ENCODE data around the gene TBC1D9B.

Gene TBC1D9B

GRCh38 chr5:179834120-179834519, 73.6 kb downstream of the TBC1D9B start:
- TF ChIP-seq TEAD4 (IDR thresholded peaks at IDR 0.05), result no peak
- TF ChIP-seq TAF1 (IDR thresholded peaks at IDR 0.05; ENCODE audit: low read depth), result no peak
- no peak for TF ChIP-seq YY1 (IDR thresholded peaks at IDR 0.05; ENCODE audit: low read depth)
- TF ChIP-seq CEBPB (IDR thresholded peaks at IDR 0.05), result no peak
- no peak for TF ChIP-seq MAX (IDR thresholded peaks at IDR 0.05)
- TF ChIP-seq FOXM1 (IDR thresholded peaks at IDR 0.05; ENCODE audit: borderline replicate concordance, low read depth), result no peak
- TF ChIP-seq REST (IDR thresholded peaks at IDR 0.05; ENCODE audit: low read depth), result no peak
- no peak for TF ChIP-seq CREB1 (IDR thresholded peaks at IDR 0.05; ENCODE audit: low read depth)
- no peak for TF ChIP-seq RAD21 (IDR thresholded peaks at IDR 0.05; ENCODE audit: low read depth)
- no peak for TF ChIP-seq NFIC (IDR thresholded peaks at IDR 0.05)
- no peak for TF ChIP-seq ZBTB7A (IDR thresholded peaks at IDR 0.05; ENCODE audit: low read depth)

GRCh38 chr5:179833709-179834070, 74.0 kb downstream of the TBC1D9B start:
- TF ChIP-seq CEBPB (IDR thresholded peaks at IDR 0.05) (no peak), REST (IDR thresholded peaks at IDR 0.05; ENCODE audit: low read depth) (no peak), FOXM1 (IDR thresholded peaks at IDR 0.05; ENCODE audit: borderline replicate concordance, low read depth) (no peak), MAX (IDR thresholded peaks at IDR 0.05) (no peak), NFIC (IDR thresholded peaks at IDR 0.05) (no peak), EP300 (IDR thresholded peaks at IDR 0.05; ENCODE audit: borderline replicate concordance) (no peak), RAD21 (IDR thresholded peaks at IDR 0.05; ENCODE audit: low read depth) (no peak), YY1 (IDR thresholded peaks at IDR 0.05; ENCODE audit: low read depth) (no peak), USF1 (IDR thresholded peaks at IDR 0.05) (no peak), CREB1 (IDR thresholded peaks at IDR 0.05; ENCODE audit: low read depth) (no peak), TCF12 (IDR thresholded peaks at IDR 0.05; ENCODE audit: low read depth) (no peak), TEAD4 (IDR thresholded peaks at IDR 0.05) (no peak), EGR1 (IDR thresholded peaks at IDR 0.05) (no peak), ZBTB7A (IDR thresholded peaks at IDR 0.05; ENCODE audit: low read depth) (no peak), TAF1 (IDR thresholded peaks at IDR 0.05; ENCODE audit: low read depth) (no peak)

GRCh38 chr5:179833056-179833708, 74.5 kb downstream of the TBC1D9B start:
- TF ChIP-seq CEBPB (IDR thresholded peaks at IDR 0.05) (no peak), EGR1 (IDR thresholded peaks at IDR 0.05) (no peak), USF1 (IDR thresholded peaks at IDR 0.05) (no peak), CREB1 (IDR thresholded peaks at IDR 0.05; ENCODE audit: low read depth) (no peak), TAF1 (IDR thresholded peaks at IDR 0.05; ENCODE audit: low read depth) (no peak), TEAD4 (IDR thresholded peaks at IDR 0.05) (no peak), FOXM1 (IDR thresholded peaks at IDR 0.05; ENCODE audit: borderline replicate concordance, low read depth) (no peak)

- TF ChIP-seq CREB1 (IDR thresholded peaks at IDR 0.05; ENCODE audit: low read depth) (no peak), ZBTB7A (IDR thresholded peaks at IDR 0.05; ENCODE audit: low read depth) (no peak), TCF12 (IDR thresholded peaks at IDR 0.05; ENCODE audit: low read depth) (no peak), TAF1 (IDR thresholded peaks at IDR 0.05; ENCODE audit: low read depth) (no peak), EP300 (IDR thresholded peaks at IDR 0.05; ENCODE audit: borderline replicate concordance) (no peak), CEBPB (IDR thresholded peaks at IDR 0.05) (no peak), USF1 (IDR thresholded peaks at IDR 0.05) (no peak), RAD21 (IDR thresholded peaks at IDR 0.05; ENCODE audit: low read depth) (no peak), NFIC (IDR thresholded peaks at IDR 0.05) (no peak), FOXM1 (IDR thresholded peaks at IDR 0.05; ENCODE audit: borderline replicate concordance, low read depth) (no peak), REST (IDR thresholded peaks at IDR 0.05; ENCODE audit: low read depth) (no peak), TEAD4 (IDR thresholded peaks at IDR 0.05) (no peak), YY1 (IDR thresholded peaks at IDR 0.05; ENCODE audit: low read depth) (no peak), EGR1 (IDR thresholded peaks at IDR 0.05) (no peak)
These were observed 75.5 kb downstream of the TBC1D9B start for GRCh38 chr5:179832039-179832745.
